KG1 (cell line): ENCODE data around the gene CEP112.

Experiments used
- DNase-seq: peaks from one replicate; lab custom pipeline; 2025; lab: John Stamatoyannopoulos, UW

CEP112 gene

GRCh38 chr17:65637786-65638185 lies 554.1 kb downstream of the CEP112 start:
- DNase-seq: no peak

DNA sequence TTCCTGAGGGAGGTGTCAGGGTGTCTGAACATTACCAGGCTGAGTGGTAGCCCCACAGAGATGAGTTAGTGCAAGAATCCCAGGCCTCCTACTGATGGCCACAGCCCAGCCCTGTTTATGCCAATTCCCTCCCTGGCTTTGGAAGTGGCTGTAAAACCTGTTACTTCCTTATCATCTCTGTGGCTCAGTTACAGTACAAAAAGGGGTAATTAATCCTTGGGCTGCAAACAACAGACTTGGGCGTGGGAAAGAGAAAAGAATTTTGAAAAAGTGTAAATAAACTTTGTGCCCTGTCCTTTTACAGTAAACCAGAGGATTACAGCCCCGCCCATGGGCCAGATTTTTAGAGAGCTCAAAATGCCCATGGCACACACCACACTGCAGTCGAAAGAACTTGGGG lies 557.4 kb downstream of the CEP112 start:
- no peak for DNase-seq

GRCh38 chr17:65633988-65634387 lies 557.9 kb downstream of the CEP112 start:
- no peak for DNase-seq

GRCh38 chr17:65633146-65633881 lies 558.6 kb downstream of the CEP112 start:
- DNase-seq: no peak

- no peak for DNase-seq
Observed at GRCh38 chr17:65630502-65630901, 561.4 kb downstream of the CEP112 start.

DNA sequence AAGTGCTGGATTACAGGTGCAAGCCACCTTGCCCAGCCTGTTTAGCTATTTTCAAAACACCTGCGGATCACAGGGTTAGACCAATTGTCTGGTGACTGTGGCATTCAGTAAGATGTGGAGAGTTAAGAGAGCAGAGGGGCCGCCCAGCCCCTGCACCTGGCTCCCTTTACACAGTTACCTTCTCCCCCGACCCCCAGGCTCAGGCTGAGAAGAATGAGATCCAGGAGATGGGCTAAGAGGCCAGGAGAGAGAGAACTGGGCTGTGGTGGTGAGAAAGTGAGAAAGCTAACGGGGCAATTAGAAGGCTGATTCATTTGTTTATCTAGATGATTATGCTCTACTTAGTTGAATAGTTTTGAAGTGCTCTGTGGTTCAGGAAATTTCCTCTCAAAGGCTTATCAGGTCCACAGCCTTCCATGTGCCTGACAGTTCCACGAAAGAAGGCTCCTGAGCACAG lies 562.7 kb downstream of the CEP112 start:
- DNase-seq: no peak

GRCh38 chr17:65628644-65629036 lies 563.3 kb downstream of the CEP112 start:
- DNase-seq: no peak

DNA sequence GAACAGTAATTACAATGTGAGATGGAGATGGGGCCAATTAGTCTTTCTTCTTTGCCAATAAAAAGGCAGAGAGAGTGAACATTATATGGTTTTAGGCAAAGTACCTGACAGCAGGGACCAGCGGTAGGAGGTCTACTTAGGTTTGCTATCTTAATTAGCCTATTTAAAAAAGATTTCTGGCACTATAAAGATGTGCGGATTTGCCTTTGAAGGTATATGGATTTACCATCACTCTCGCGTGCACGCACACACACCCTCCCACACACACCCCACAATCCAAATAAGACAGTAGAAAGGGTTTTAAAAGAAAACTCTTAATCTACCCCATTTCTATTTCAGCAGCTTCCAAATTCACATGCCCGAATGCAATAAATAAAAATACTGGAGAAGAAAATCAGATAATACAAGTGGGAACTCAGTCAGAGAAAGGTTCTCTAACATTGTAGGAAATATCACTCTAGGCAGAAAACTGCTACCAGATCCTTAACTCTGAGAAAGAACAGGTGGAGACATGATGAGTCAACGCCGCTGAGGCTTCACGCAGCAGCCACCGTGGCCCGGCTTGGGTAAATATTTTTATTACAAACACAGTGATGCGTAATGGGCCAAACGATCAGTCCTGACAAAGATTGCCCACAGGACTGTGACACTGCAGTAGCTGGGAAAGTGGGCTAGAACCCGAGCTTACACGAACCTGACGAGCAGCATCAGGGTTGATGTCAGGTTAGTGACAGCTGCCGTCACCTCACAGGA lies 563.9 kb downstream of the CEP112 start:
- no peak for DNase-seq

DNA sequence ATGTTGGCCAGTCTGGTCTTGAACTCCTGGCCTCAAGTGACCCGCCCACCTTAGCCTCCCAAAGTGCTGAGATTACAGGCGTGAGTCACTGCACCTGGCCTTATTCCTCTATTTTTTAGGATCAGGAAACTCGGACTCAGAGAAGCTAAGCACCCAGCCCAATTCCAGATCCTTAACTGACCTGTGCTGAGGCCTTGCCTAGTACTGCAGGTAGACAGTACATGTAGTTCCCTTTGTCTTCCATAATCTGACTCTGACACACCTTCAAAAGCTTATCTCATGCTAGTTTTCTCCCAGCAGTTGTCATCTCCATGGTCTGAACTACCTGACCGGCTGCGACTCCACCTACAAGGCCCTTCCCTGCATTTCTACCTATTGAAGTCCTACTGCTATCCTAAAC lies 564.8 kb downstream of the CEP112 start:
- no peak for DNase-seq

- DNase-seq: no peak
Observed at GRCh38 chr17:65626451-65626850, 565.5 kb downstream of the CEP112 start.

- DNase-seq: no peak
Observed at GRCh38 chr17:65618516-65618915, 573.4 kb downstream of the CEP112 start.

DNA sequence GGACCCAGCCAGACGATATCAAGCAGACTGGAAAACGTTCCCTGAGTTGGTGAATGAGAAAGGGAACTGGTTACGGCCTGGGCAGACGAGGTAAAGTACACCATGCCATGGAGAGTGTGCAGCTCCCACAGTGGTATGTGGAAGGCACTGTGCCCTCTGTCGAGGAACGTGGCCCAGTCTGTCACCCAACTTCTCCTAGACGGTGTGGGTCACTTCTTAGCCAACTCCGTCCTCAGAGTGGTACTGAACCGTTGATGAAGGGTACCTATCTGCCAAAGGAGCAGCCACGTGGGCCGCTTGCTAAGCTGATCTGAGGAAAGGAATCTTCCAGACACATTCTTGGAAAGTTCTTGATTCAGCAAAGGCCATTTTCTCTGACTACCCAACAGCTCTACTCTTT lies 574.4 kb downstream of the CEP112 start:
- DNase-seq: no peak

DNA sequence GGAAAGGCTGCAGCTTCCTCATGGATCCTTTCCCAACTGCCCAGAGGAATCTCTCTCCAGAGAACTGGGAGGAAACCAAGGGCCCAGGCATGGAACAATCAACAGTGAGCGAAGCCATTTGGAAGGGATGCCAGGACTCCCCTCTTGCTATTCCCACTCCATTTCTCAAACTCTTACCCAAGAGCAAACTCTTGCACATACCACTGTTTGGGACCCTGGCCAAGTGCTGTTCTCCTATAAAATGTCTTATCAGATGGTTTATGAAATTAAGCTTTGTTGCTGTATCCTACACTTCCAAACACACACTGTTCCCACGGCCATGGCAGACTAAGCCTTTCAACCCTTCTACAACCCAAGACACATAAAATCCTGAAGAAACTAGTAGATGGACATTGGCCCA lies 582.2 kb downstream of the CEP112 start:
- DNase-seq: no peak

GRCh38 chr17:65609286-65609685 lies 582.6 kb downstream of the CEP112 start:
- no peak for DNase-seq

DNA sequence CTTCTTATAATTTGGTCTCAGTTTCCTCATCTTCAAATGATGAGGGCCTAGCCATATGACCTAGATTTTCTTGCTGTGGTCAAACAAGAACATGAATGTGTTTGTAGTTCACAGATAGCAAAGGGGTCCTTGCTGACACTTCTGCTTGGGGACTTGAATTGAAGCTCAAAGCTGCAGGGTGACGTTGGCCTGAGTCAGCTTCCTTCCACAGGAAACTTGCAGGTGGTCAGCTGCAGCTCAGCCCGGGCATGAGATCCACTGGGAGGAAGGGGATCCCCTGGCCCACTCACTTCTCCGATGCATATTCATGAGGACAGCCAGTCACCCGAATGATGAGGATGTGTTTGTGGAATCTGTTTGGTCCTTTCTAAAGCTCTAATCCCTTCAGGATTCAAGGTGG lies 587.9 kb downstream of the CEP112 start:
- DNase-seq: no peak

DNA sequence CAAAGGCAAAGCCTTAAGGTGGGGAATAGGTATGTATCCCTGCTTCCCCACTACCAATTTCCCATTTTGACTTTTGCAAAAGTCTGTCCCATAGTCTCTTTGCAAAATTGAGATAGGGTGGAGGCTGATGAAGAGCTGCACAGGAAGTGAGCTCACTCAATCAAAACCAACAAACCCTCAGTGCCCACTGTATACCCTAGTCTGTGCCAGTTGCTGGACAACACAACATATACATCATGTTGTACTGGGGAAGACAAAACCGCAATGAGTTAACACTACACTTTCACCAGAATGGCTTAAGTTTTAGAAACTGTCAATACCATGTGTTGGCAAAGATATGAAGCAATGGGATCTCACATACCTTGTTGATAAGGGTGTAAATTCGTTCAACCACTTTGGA lies 590.1 kb downstream of the CEP112 start:
- no peak for DNase-seq

DNA sequence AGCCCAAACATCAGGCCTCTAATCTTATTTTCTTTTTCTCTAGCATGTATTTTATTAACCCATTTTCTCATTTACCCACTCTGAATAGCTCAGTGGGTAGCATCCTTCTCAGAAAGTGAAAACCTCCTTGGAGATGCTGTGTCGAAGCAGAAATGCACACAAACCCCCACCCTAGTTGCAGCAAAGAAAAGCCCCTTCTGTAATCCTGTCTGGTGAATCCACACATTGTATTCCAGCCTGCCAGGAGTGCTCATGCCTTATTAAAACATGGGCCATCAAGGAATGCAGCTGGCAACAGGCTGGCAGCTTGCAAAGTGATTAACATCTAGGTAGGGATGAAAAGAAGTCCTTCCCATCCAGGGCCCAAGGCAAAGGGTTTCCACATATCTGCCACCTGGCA lies 590.8 kb downstream of the CEP112 start:
- no peak for DNase-seq

- DNase-seq: no peak
Observed at GRCh38 chr17:65600518-65600917, 591.4 kb downstream of the CEP112 start.

- DNase-seq: no peak
Observed at GRCh38 chr17:65599650-65600049, 592.3 kb downstream of the CEP112 start.

GRCh38 chr17:65598746-65599145 lies 593.2 kb downstream of the CEP112 start:
- no peak for DNase-seq

- no peak for DNase-seq
Observed at GRCh38 chr17:65595071-65595656, 596.8 kb downstream of the CEP112 start.

- no peak for DNase-seq
Observed at GRCh38 chr17:65593855-65594845, 597.8 kb downstream of the CEP112 start.
